Endothelial cell of umbilical vein (primary cell): ENCODE data around the gene DAB2IP. TPM values are rescaled to one million over a fixed set of nuclear protein-coding genes. Genes with fewer than 3 reads are reported as not detected.

Experiments
- BruUV-seq: library from RNA; stranded (reverse); fragments of 400-500 nt; replicated peaks from 2 replicates; lab custom pipeline; 2021; lab: Mats Ljungman, UMichigan
- CTCF ChIA-PET: fragments of 300-600, 350-600 bp; sonication (Branson Sonifier 250); formaldehyde crosslinking; loops from one replicate; lab custom pipeline; 2021; ENCODE audit warnings: antibody characterized with exemption, inconsistent platforms; lab: Charles Lee
- POLR2A ChIA-PET: fragments of 300-600, 350-600 bp; sonication (Branson Sonifier 250); formaldehyde crosslinking; loops from one replicate; lab custom pipeline; 2021; ENCODE audit warnings: antibody characterized with exemption, inconsistent platforms; lab: Charles Lee
- DNase-seq: peaks from one replicate; pipeline ENCODE4 v3.0.0-alpha.2; 2011; ENCODE audit warnings: low read depth, low spot score
- FAIRE-seq: peaks from 2 replicates; lab custom pipeline; 2011; peaks lifted over from hg19 to GRCh38; lab: Jason Lieb, UNC
- H2AFZ ChIP-seq: 2 replicates; pipeline ENCODE4 v1.6.0; 2012; ENCODE audit warnings: low read depth, low read length, control low read depth, inconsistent platforms
- H3K27ac ChIP-seq: 2 replicates; pipeline ENCODE4 v1.5.1; 2011; ENCODE audit warnings: low read depth, mild to moderate bottlenecking, control low read depth, low read length, moderate library complexity; ENCODE audit not compliant: insufficient read depth
- H3K27me3 ChIP-seq, 2 experiments: 2 replicates each; pipeline versions ENCODE4 v1.6.0 to v1.6.1; 2011; ENCODE audit warnings: low read length in 2 of 2, mixed read lengths in 1 of 2; ENCODE audit not compliant: control insufficient read depth in 2 of 2, insufficient read depth in 2 of 2
- H3K36me3 ChIP-seq, 2 experiments: 2 replicates in 1 of 2; 3 replicates in 1 of 2; pipeline ENCODE4 v1.5.1; 2011; ENCODE audit warnings: low read length in 2 of 2, mild to moderate bottlenecking in 1 of 2, moderate library complexity in 1 of 2; ENCODE audit not compliant: control insufficient read depth in 2 of 2, insufficient read depth in 2 of 2; ENCODE audit errors: extremely low read depth in 1 of 2
- H3K4me1 ChIP-seq: 3 replicates; pipeline ENCODE4 v1.5.1; 2011; ENCODE audit warnings: mild to moderate bottlenecking, low read length; ENCODE audit not compliant: control insufficient read depth, insufficient read depth; ENCODE audit errors: extremely low read depth
- H3K4me2 ChIP-seq: 2 replicates; pipeline ENCODE4 v1.6.1; 2011; ENCODE audit warnings: low read length, control low read depth, mixed read lengths; ENCODE audit not compliant: insufficient read depth
- H3K4me3 ChIP-seq, 3 experiments: fragments of 200-600 bp in 1 of 3; sonication (generic), shearing (Covaris generic) in 1 of 3; replicated peaks in 1 of 3; 2 replicates each; pipeline ENCODE4 v1.5.1; 2011 to 2016; ENCODE audit warnings: control low read depth in 3 of 3, low read length in 3 of 3, mild to moderate bottlenecking in 2 of 3, inconsistent platforms in 1 of 3, low read depth in 1 of 3, moderate library complexity in 1 of 3; ENCODE audit not compliant: insufficient read depth in 1 of 3
- H3K79me2 ChIP-seq: 2 replicates; pipeline ENCODE4 v1.6.0; 2012; ENCODE audit warnings: low read length, inconsistent platforms; ENCODE audit not compliant: control insufficient read depth, insufficient read depth
- H3K9ac ChIP-seq: replicated peaks from 2 replicates; pipeline ENCODE3; 2011; ENCODE audit warnings: low read length, control low read depth; ENCODE audit not compliant: insufficient read depth; ENCODE audit errors: extremely low read depth
- H3K9me1 ChIP-seq: replicated peaks from 3 replicates; pipeline ENCODE4 v1.6.0; 2011; ENCODE audit warnings: mild to moderate bottlenecking, low read length; ENCODE audit not compliant: control insufficient read depth, insufficient read depth; ENCODE audit errors: extremely low read depth
- H3K9me3 ChIP-seq: replicated peaks from 2 replicates; pipeline ENCODE4 v1.5.1; 2012; ENCODE audit warnings: low read length, inconsistent platforms; ENCODE audit not compliant: control insufficient read depth, insufficient read depth
- H4K20me1 ChIP-seq: replicated peaks from 2 replicates; pipeline ENCODE3; 2011; ENCODE audit warnings: mild to moderate bottlenecking, low read length; ENCODE audit not compliant: control insufficient read depth, insufficient read depth; ENCODE audit errors: extremely low read depth
- EZH2 ChIP-seq: IDR thresholded peaks from 2 replicates; pipeline ENCODE4 v1.6.1; 2012; ENCODE audit warnings: borderline replicate concordance, low read depth, mild to moderate bottlenecking, moderate library complexity, low read length, inconsistent platforms; ENCODE audit not compliant: severe bottlenecking
- FOS ChIP-seq: IDR thresholded peaks from 2 replicates; pipeline ENCODE4 v1.6.1; 2011; ENCODE audit warnings: mild to moderate bottlenecking, low read length, moderate library complexity, borderline replicate concordance; ENCODE audit not compliant: insufficient read depth
- GATA2 ChIP-seq: IDR thresholded peaks from 2 replicates; pipeline ENCODE4 v1.7.0; 2011; ENCODE audit warnings: low read depth, mild to moderate bottlenecking, moderate library complexity, mixed read lengths, low read length; ENCODE audit not compliant: insufficient read length, insufficient read depth
- JUN ChIP-seq: IDR thresholded peaks from 2 replicates; pipeline ENCODE4 v1.6.1; 2011; ENCODE audit warnings: borderline replicate concordance, low read depth; ENCODE audit not compliant: insufficient read length, insufficient read depth
- MYC ChIP-seq: IDR thresholded peaks from one replicate; pipeline ENCODE4 v1.6.1; 2011; ENCODE audit warnings: mild to moderate bottlenecking, low read depth, low read length
- POLR2A ChIP-seq: IDR thresholded peaks from 2 replicates; pipeline ENCODE4 v1.6.1; 2012; ENCODE audit warnings: low read depth, mild to moderate bottlenecking, control low read depth, low read length
- POLR2AphosphoS5 ChIP-seq: IDR thresholded peaks from 2 replicates; pipeline ENCODE4 v1.6.1; 2012; ENCODE audit warnings: low read depth, mild to moderate bottlenecking, control low read depth, low read length, moderate library complexity; ENCODE audit not compliant: insufficient read depth
- dilution Hi-C: fragments of 300-500 bp; cut with MboI; formaldehyde crosslinking; loops from one replicate; pipeline ENCODE4 v1.15.0; 2019; ENCODE audit warnings: low sequenced_read_pairs; ENCODE audit not compliant: extremely low pct_ligation_motif_present
- intact Hi-C: fragments of 100-400 bp; cut with micrococcal nuclease; formaldehyde crosslinking; loops from one replicate; pipeline ENCODE4 v1.10.0; 2022
- polyA plus RNA-seq, 4 experiments: library from polyadenylated mRNA; depleted of rRNA in 3 of 4; stranded (reverse) in 3 of 4; unstranded in 1 of 4; fragments of >200 nt; gene quantifications; 2 replicates each; pipeline versions ENCODE4 v1.2.1 to v1.2.3, GENCODE V29; 2011 to 2012; ENCODE audit warnings: missing spikeins in 1 of 4
- total RNA-seq: library from RNA; stranded (reverse); gene quantifications from 2 replicates; pipeline ENCODE4 v1.2.3, GENCODE V29; 2021
- TF ChIP-seq, protein P1 (sequence below): IDR thresholded peaks from 2 replicates; pipeline ENCODE4 v1.6.1; 2011; ENCODE audit not compliant: insufficient read depth, insufficient read length
- TF ChIP-seq, protein P2 (sequence below), 2 donors: IDR thresholded peaks; 1 replicate in 1 of 2; 2 replicates in 1 of 2; pipeline ENCODE4 v1.5.1; 2011; ENCODE audit warnings: low read length in 2 of 2, mild to moderate bottlenecking in 2 of 2, moderate library complexity in 2 of 2, control low read depth in 1 of 2, inconsistent platforms in 1 of 2, low read depth in 1 of 2; ENCODE audit not compliant: insufficient read depth in 1 of 2; ENCODE audit errors: extremely low read depth in 1 of 2

DAB2IP gene
- total and polyA plus RNA-seq, 2 donors (not counting 3 experiments of a cell fraction or from before 2014, with no cell fraction given) = 29.2 to 53.6 TPM

DNA sequence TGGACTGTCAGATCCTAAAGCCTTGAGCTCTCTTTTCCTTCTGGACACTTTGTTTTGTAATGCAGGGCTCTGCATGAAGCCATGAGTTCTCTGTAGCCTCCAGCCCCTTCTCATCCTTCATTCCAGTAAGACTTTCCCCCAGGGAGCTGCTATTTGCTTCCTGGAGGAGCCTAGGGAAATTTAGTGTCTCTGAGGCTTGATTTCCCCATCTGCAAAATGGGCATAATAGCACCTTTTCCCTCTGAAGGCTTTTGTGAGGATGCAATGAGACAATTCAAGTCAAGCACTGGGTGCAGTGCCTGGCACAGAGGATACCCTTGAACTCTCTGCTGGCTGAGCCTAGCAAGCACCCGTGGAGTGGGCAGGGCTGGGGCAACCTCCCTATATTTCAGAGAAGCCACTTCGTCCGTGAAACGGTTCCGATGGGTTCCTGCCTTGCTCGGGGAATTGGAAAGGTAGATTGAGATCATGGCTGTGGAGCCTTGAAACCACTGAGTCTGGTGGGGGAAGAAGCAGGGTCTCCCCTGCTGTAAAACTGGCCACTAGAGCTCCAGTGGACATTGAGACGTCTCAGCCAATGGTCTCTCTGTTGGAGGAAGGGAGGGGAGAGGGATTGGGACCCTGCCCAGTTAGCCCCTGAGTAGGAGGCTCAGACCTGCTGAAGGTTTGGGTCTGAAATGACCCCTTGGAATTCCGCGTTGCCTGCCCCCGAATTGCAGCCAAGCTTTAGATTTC, 14.3 kb upstream of the DAB2IP start:
- Histone ChIP-seq H3K4me2 (no peak overlapping the region), H3K79me2 (no peaks in the 10 kb centered on the region), H3K9ac (no peak overlapping the region), H3K27me3 (no peaks in the 10 kb centered on the region), H3K4me1 (peaks cover 17% of the 10 kb centered on the region), H3K9me1 (no peaks in the 10 kb centered on the region), H3K36me3 (no peaks in the 10 kb centered on the region), H4K20me1 (no peaks in the 10 kb centered on the region), H2AFZ (no peak overlapping the region), H3K27ac (no peak overlapping the region), H3K9me3 (no peaks in the 10 kb centered on the region), H3K4me3 (no peak overlapping the region)
- intact Hi-C loops (loop anchor here (1.0 kb wide), 1 partner anchor 87 kb away; no protein-coding TSS in a partner anchor), dilution Hi-C loops (no loop called here)
- DNase-seq (no peak), FAIRE-seq (no peak)
- ChIA-PET POLR2A (no interaction called here), CTCF (interaction anchor here (0.9 to 8.2 kb wide), 10 partner anchors 9 to 353 kb away, joined by 3 to 143 read pairs (median 5); no protein-coding TSS in a partner anchor)
- no peak for TF ChIP-seq FOS
- TF ChIP-seq MYC = no peak
- TF ChIP-seq EZH2 = no peak
- no peak for TF ChIP-seq GATA2
- no peak for TF ChIP-seq JUN
- TF ChIP-seq, protein P1, sequence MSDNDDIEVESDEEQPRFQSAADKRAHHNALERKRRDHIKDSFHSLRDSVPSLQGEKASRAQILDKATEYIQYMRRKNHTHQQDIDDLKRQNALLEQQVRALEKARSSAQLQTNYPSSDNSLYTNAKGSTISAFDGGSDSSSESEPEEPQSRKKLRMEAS = no peak
- TF ChIP-seq POLR2A = no peak
- TF ChIP-seq POLR2AphosphoS5 = no peak
- TF ChIP-seq, protein P2, sequence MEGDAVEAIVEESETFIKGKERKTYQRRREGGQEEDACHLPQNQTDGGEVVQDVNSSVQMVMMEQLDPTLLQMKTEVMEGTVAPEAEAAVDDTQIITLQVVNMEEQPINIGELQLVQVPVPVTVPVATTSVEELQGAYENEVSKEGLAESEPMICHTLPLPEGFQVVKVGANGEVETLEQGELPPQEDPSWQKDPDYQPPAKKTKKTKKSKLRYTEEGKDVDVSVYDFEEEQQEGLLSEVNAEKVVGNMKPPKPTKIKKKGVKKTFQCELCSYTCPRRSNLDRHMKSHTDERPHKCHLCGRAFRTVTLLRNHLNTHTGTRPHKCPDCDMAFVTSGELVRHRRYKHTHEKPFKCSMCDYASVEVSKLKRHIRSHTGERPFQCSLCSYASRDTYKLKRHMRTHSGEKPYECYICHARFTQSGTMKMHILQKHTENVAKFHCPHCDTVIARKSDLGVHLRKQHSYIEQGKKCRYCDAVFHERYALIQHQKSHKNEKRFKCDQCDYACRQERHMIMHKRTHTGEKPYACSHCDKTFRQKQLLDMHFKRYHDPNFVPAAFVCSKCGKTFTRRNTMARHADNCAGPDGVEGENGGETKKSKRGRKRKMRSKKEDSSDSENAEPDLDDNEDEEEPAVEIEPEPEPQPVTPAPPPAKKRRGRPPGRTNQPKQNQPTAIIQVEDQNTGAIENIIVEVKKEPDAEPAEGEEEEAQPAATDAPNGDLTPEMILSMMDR (IDR thresholded peaks at IDR 0.05; ENCODE audit: extremely low read depth in 1 of 2, insufficient read depth in 1 of 2, low read depth in 1 of 2, low read length in 2 of 2) = no peak
- no TSS peak for BruUV-seq
